AG04450 (cell line): ENCODE results near the gene DPYSL5. TPM values are rescaled to one million over a fixed set of nuclear protein-coding genes. Genes with fewer than 3 reads are reported as not detected.

Source experiments
- CTCF ChIA-PET: fragments of 300-600, 350-600 bp; formaldehyde crosslinking; extraction: SDS; loops from one replicate; lab custom pipeline; 2022; ENCODE audit warnings: antibody characterized with exemption, inconsistent platforms; lab: Charles Lee
- POLR2A ChIA-PET: fragments of 350-600 bp; formaldehyde crosslinking; extraction: SDS; loops from one replicate; lab custom pipeline; 2021; ENCODE audit warnings: antibody characterized with exemption, inconsistent platforms; lab: Yijun Ruan, JAX
- DNase-seq: peaks from one replicate; pipeline ENCODE4 v3.0.0-alpha.2; 2011; ENCODE audit warnings: low read depth, low spot score
- H3K27ac ChIP-seq: one replicate; pipeline ENCODE4 v1.5.1; 2012; ENCODE audit warnings: low read depth, low read length, control low read depth
- H3K27me3 ChIP-seq: one replicate; pipeline ENCODE4 v1.6.0; 2012; ENCODE audit warnings: low read length; ENCODE audit not compliant: control insufficient read depth, insufficient read depth
- H3K4me3 ChIP-seq: 2 replicates; pipeline ENCODE4 v1.5.1; 2011; ENCODE audit warnings: mild to moderate bottlenecking, low read depth, low read length, control low read depth
- H3K9me3 ChIP-seq: 2 replicates; pipeline ENCODE4 v1.5.1; 2012; ENCODE audit warnings: low read length; ENCODE audit not compliant: control insufficient read depth, insufficient read depth
- polyA plus RNA-seq: library from polyadenylated mRNA; depleted of rRNA; stranded (reverse); fragments of >200 nt; gene quantifications from 2 replicates; pipeline ENCODE4 v1.2.3, GENCODE V29; 2011
- TF ChIP-seq, protein P1 (sequence below): IDR thresholded peaks from 2 replicates; pipeline ENCODE4 v1.5.1; 2011; ENCODE audit warnings: low read depth, low read length, control low read depth, inconsistent platforms

Gene DPYSL5
- polyA plus RNA-seq, 1 experiment, result not detected

DNA sequence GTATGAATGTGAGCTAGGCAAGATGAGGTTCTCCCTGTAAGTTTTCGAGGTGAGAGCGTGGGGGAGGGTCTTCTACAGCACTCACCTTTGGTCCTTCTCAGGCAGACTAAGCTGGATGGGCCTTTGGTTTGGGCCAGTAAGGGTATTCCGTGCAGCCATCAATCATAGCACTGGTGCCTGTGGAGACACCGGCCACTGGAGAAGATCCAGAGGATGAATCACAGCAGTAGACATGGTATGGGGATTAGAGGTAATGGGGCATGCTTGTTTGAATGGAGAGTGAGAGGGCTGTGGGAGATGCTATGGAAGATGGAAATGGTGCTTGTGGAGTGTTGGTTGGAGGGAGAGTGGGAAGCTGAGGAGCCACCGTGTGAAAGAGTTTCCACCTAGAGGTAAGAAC lies 138.6 kb downstream of the DPYSL5 start:
- POLR2A ChIA-PET, result no interaction called here
- Histone ChIP-seq H3K27me3 (no peaks in the 10 kb centered on the region), H3K9me3 (no peaks in the 10 kb centered on the region), H3K4me3 (no peak overlapping the region), H3K27ac (no peak overlapping the region)
- TF ChIP-seq, protein P1, sequence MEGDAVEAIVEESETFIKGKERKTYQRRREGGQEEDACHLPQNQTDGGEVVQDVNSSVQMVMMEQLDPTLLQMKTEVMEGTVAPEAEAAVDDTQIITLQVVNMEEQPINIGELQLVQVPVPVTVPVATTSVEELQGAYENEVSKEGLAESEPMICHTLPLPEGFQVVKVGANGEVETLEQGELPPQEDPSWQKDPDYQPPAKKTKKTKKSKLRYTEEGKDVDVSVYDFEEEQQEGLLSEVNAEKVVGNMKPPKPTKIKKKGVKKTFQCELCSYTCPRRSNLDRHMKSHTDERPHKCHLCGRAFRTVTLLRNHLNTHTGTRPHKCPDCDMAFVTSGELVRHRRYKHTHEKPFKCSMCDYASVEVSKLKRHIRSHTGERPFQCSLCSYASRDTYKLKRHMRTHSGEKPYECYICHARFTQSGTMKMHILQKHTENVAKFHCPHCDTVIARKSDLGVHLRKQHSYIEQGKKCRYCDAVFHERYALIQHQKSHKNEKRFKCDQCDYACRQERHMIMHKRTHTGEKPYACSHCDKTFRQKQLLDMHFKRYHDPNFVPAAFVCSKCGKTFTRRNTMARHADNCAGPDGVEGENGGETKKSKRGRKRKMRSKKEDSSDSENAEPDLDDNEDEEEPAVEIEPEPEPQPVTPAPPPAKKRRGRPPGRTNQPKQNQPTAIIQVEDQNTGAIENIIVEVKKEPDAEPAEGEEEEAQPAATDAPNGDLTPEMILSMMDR, result no peak
- no peak for DNase-seq
- CTCF ChIA-PET, result interaction anchor here (1.3 kb wide), 1 partner anchor 25 kb away, joined by 3 read pairs; no protein-coding TSS in a partner anchor

DNA sequence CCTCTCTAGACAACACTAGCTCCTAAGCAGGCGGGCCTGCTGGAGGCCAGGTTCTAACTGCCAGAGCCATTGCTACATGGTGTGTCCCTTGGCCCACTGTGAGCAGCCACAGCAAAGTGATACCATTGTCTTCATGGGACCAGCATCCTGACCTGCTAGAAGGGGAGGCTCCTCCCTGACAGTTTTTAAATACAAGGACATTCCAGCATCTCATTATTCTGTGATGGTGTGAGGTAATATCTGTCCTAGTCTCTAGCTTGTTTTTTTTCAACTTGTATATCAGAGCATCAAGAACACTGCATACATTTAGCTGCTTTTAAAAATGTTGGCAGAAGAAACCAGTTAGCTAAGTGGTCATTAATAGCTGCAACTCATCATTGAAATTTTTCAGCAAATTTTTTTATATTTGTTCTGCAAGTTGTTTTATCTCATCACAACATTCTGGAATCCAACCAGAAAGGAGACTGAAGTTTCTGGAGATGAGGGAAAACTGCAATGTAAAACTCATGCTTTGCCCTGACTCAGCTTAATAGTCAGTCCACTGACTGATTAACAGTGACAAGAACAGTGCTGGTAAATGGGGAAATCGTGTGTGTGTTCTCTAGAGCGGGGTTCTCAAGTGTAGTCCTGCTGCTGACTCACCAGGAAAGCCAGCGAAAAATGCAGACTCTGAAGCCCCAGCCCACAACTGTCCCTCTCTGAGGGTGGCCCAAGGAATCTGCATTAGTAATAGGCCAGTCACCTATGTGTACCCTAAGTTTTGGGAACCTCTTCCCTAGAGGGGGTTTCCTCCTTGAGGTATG lies 140.3 kb downstream of the DPYSL5 start:
- Histone ChIP-seq H3K4me3 (no peak overlapping the region), H3K27ac (peak overlapping the region; percentile 52), H3K27me3 (no peaks in the 10 kb centered on the region), H3K9me3 (no peaks in the 10 kb centered on the region)
- TF ChIP-seq, protein P1, result no peak
- DNase-seq, result no peak
- POLR2A ChIA-PET, result interaction anchor here (1.3 kb wide), 1 partner anchor 62 kb away, joined by 4 read pairs; no protein-coding TSS in a partner anchor
- CTCF ChIA-PET, result interaction anchor here (1.4 to 1.6 kb wide), 2 partner anchors 46 to 142 kb away, joined by 4 read pairs; no protein-coding TSS in a partner anchor

DNA sequence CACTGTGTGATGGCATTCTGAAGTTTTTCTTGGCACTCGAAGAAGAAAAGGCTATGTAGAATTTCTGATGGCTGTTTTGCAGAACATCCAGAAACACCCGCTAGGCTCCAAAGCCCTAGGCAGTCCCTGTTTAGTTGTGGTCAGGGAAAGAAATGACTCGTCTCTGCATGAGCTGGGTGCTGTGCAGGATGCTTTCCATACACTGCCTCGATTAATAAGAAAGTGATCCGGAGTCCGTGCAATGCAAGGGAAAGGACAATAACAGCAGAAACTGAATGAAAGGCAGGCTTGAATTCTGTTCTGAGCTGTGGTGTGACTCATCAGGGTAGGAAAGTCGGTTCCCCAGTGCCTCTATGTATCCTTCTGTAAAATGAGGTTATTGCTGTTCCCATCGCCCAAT lies 141.2 kb downstream of the DPYSL5 start:
- H3K27me3 ChIP-seq, result no peaks in the 10 kb centered on the region
- TF ChIP-seq, protein P1, result no peak
- H3K9me3 ChIP-seq, result no peaks in the 10 kb centered on the region
- ChIA-PET CTCF (interaction anchor here (1.7 kb wide), 1 partner anchor 28 kb away, joined by 5 read pairs; no protein-coding TSS in a partner anchor), POLR2A (interaction anchor here (1.3 kb wide), 1 partner anchor 61 kb away, joined by 4 read pairs; no protein-coding TSS in a partner anchor)
- DNase-seq, result no peak
- H3K4me3 ChIP-seq, result no peak overlapping the region
- no peak overlapping the region for H3K27ac ChIP-seq

DNA sequence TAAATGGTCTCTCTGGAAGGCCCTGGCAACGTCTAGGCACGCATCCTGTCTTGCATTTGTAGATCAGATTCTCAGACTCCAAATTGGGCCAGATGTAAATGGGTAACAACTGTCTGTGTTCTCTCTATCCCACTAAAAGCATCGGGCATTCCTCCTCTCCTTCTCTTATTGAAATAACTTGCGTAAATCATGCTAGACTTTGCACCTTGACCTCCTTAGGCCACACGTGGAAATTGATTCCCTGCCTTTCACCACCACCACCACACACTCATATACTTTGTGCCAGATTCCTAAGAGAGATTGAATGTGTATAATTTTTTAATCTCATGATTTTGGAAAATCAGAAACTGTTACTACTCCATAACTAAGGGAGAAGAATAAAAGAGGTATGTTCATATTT lies 143.8 kb downstream of the DPYSL5 start:
- H3K4me3 ChIP-seq, result no peak overlapping the region
- no peak overlapping the region for H3K27ac ChIP-seq
- ChIA-PET CTCF (no interaction called here), POLR2A (no interaction called here)
- TF ChIP-seq, protein P1, result no peak
- no peaks in the 10 kb centered on the region for H3K9me3 ChIP-seq
- H3K27me3 ChIP-seq, result no peaks in the 10 kb centered on the region
- no peak for DNase-seq

DNA sequence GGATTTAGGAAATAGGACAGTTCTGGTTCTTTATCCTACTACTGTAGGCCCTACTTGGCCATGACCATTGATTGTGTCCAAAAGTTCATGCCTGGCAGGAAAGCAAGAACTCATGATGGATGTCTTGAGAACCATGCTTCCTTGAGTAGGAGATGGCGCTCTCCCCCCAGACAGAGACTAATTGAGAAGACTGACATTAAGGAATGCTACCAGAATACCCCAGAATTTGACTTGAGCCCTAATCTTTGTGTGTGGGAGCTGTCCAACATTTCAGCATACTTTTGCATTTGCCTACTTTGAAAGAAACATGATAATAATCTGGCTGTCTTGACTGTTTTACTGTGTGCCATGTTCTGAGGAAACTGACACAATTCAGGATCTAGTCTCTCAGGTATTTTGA lies 145.8 kb downstream of the DPYSL5 start:
- no peaks in the 10 kb centered on the region for H3K9me3 ChIP-seq
- H3K4me3 ChIP-seq, result no peak overlapping the region
- POLR2A ChIA-PET, result interaction anchor here (0.5 kb wide), 1 partner anchor 1999 kb away, joined by 6 read pairs; no protein-coding TSS in a partner anchor
- no peaks in the 10 kb centered on the region for H3K27me3 ChIP-seq
- no peak for DNase-seq
- TF ChIP-seq, protein P1, result no peak
- CTCF ChIA-PET, result interaction anchor here (0.8 to 1.6 kb wide), 2 partner anchors 12 to 148 kb away, joined by 3 to 4 read pairs; no protein-coding TSS in a partner anchor
- H3K27ac ChIP-seq, result no peak overlapping the region
